GM21381 (cell line): ENCODE data around the gene VSTM5.
"Not testable (repeated sequence)": the region's sequence is repeated elsewhere in the genome, so short reads cannot be mapped to it uniquely, and the experiment has no call there.

Experiments used
- ATAC-seq: cut with Tn5 transposase; IDR thresholded peaks from one replicate; pipeline ENCODE4 v1.9.1; 2021; ENCODE audit warnings: mild to moderate bottlenecking, moderate library complexity; ENCODE audit not compliant: unreplicated experiment

The VSTM5 gene, protein sequence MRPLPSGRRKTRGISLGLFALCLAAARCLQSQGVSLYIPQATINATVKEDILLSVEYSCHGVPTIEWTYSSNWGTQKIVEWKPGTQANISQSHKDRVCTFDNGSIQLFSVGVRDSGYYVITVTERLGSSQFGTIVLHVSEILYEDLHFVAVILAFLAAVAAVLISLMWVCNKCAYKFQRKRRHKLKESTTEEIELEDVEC

GRCh38 chr11:93850594-93851018 lies at the start of gene VSTM5:
VSTM5 (minus strand) TSS chr11:93850618; CDS start chr11:93850502, 116 bp downstream.
- ATAC-seq, result no peak

- ATAC-seq, result no peak
Observed at GRCh38 chr11:93895106-93895862, 44.9 kb upstream of the VSTM5 start.

GRCh38 chr11:93890391-93891051 lies 40.1 kb upstream of the VSTM5 start:
- ATAC-seq, result no peak

DNA sequence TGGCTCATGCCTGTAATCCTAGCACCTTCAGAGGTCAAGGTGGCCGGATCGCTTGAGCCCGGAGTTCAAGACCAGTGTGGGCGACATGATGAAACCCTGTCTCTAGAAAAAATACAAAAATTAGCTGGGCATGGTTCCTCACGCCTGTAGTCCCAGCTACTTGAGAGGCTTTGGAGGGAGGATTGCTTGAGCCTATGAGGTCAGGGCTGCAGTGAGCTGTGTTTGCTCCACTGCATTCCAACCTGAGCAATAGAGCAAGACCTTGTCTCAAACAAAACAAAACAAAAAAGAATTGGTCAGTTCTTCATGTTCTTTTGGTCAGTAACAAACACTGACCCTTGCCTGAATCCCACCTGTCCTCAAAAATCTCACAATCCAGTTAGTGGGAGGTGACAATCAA lies 36.7 kb upstream of the VSTM5 start:
- no peak for ATAC-seq

DNA sequence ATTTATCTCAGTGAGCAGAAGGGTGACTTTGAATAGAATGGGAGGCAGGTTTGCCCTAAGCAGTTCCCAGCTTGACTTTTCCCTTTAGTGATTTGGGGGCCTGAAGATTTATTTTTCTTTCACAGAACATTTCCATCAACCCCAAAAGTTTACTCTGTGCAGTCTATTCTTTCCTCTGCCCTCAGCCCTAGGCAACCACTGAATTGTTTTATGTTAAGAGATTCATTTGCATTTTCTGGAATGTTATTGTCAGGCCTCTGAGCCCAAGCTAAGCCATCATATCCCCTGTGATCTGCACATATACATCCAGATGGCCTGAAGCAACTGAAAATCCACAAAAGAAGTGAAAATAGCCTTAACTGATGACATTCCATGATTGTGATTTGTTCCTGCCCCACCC lies 28.7 kb upstream of the VSTM5 start:
- not testable (repeated sequence) for ATAC-seq

GRCh38 chr11:93875637-93876036 lies 25.2 kb upstream of the VSTM5 start:
- no peak for ATAC-seq

- no peak for ATAC-seq
Observed at GRCh38 chr11:93871526-93871925, 21.1 kb upstream of the VSTM5 start.

GRCh38 chr11:93870616-93871015 lies 20.2 kb upstream of the VSTM5 start:
- no peak for ATAC-seq

DNA sequence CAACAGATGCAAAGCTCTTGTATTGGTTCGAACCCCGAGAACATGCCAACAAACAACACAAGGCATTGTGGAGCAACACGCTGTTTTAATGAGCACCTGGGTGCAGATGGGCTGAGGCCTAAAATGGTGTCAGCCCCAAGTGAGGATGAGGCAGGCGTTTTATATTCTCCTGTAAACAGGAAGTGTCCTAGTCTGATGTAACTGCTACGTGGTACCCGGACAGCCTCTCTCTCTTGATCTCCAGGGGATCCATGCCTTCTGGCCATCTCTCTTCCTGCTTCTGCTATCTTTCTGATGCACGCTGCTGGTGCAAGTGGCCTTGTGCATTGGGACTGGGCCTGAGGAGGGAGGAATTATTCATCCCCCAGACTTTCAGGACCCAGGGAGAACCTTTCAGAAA lies 19.4 kb upstream of the VSTM5 start:
- no peak for ATAC-seq

GRCh38 chr11:93868404-93868803 lies 18.0 kb upstream of the VSTM5 start:
- ATAC-seq, result not testable (repeated sequence)

DNA sequence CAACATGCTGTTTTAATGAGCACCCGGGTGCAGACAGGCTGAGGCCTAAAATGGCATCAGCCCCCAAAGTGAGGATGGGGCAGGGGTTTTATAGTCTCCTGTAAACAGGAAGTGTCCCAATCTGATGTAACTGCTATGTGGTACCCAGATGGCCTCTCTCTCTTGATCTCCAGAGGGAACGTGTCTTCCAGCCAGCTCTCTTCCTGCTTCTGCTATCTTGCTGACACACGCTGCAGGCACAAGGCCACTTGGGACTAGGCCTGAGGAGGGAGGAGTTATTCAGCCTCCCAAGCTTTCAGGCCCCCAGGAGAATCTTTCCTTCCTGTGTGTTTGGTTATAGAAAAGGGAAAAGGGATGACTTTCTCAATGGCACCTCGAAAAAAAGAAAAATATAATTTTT lies 11.4 kb upstream of the VSTM5 start:
- no peak for ATAC-seq

DNA sequence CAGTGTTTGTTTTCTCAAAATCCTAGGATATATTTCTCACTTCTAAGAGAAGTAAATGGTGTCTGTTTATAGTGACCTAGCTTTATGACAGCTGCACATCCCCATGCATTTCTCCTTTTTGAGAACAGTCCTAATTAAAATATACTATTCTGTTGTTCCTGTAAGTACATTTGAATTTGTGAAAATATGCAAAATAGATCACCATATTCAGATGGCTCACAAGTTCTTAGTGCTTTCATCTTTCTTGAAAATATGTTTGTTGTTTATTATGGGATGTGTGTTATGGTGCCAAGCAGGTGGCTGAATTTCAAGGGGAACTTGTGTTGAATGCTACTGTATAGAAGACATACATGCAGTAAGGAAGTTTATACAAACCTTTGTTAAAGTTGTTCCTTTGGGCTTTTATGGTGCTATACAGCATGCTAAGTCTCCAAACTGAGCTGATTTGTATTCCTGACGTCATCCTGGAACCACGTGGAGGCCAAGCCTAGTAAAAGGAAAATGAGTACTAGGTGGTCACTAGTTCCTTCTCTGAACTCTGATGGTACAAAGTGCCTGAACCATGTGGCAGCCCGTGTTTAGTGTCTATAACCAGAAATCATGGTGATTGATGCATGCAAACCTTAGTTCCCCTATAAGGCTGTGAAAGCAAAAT lies 7.8 kb upstream of the VSTM5 start:
- no peak for ATAC-seq

- ATAC-seq, result no peak
Observed at GRCh38 chr11:93857413-93858120, 7.1 kb upstream of the VSTM5 start.

GRCh38 chr11:93852242-93852641 lies 1.8 kb upstream of the VSTM5 start:
- no peak for ATAC-seq

- ATAC-seq, result no peak
Observed at GRCh38 chr11:93849751-93850593, 446 bp downstream of the VSTM5 start.

DNA sequence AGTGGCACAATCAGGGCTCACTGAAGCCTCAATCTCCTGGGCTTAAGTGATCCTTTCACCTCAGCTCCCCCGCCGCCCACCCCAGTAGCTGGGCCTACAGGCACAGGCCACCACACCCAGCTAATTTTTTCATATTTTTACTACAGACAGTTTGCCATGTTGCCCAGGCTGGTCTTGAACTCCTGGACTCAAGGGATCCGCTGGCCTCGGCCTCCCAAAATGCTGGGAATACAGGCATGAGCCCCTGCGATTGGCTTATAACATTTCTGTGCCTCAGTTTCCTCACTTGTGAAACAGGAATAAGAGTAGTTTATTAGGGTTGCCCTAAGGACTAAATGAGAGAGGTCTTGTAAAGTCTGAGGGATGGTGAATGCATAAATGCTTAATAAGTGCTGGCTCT lies 1.2 kb downstream of the VSTM5 start:
- ATAC-seq, result no peak

GRCh38 chr11:93846411-93846810 lies 4.0 kb downstream of the VSTM5 start:
- no peak for ATAC-seq

DNA sequence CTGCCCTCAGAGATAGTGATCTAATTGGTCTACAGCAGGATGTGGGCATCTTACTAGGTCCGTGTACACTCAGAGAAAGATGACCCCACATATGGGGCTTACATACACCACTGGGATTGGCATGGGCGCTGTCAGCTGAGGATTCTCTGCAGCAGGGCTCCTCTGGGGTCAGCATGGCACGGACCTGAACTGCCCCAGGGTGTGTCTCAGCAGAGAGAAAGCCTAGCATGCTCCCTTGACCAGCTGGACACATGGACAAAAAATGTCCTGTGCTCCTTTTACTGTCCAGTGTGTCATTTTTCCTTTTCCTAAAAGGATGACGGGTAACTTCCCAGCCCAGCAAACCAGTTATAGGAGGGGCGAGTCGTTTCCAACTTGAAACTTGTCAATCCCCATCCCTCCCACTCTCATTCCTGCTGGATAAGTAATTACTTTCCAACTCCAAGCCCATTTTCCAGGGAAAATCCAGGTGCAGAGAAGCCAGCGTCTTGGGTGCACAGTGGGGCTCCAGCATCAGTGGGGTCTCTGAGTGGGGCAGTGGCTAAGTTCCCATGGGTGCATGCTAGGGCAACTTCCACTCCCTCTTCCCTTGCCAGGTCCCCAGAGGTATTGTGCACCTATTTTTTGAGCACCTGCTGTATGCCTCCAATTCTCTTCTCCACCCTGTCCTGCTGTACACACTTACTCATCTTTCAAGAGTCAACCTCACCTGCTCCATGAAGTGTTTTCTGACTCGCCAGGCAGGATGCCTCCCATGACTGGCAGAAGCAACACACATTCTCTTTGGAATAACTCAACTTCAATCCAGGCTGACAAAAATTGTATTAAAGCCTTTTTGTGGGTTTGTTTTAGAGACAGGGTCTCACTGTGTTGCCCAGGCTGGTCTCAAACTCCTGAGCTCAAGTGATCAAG lies 5.0 kb downstream of the VSTM5 start:
- ATAC-seq, result no peak

GRCh38 chr11:93844568-93844967 lies 5.8 kb downstream of the VSTM5 start:
- ATAC-seq, result no peak
